Measurements from ENCODE around the gene RHOT1. TPM values are rescaled to one million over a fixed set of nuclear protein-coding genes. Genes with fewer than 3 reads are reported as not detected.
"Not testable (repeated sequence)": the region's sequence is repeated elsewhere in the genome, so short reads cannot be mapped to it uniquely, and the experiment has no call there.

RHOT1 gene
- 31.8 and 53.1 TPM in 2 replicates for total RNA-seq (2014; rRNA removed; shearing (Covaris generic))

- in situ Hi-C loops (cut with HindIII; ENCODE audit: low sequenced_read_pairs), result no loop called here
- DNase-seq (ENCODE audit: low spot score), result peak; percentile 83
Measured at GRCh38 chr17:32142038-32142856, at the start of gene RHOT1. TSS of gene RHOT1 (plus strand) at chr17:32142502. CDS start at chr17:32142693, 191 bp downstream.

GRCh38 chr17:32099686-32100085, 42.6 kb upstream of the RHOT1 start:
- no peak for DNase-seq (ENCODE audit: low spot score)
- in situ Hi-C loops (cut with HindIII; ENCODE audit: low sequenced_read_pairs), result no loop called here

GRCh38 chr17:32100323-32100722, 42.0 kb upstream of the RHOT1 start:
- DNase-seq (ENCODE audit: low spot score); in situ Hi-C loops (cut with HindIII; ENCODE audit: low sequenced_read_pairs): not testable (repeated sequence)

GRCh38 chr17:32100971-32101631, 41.2 kb upstream of the RHOT1 start:
- in situ Hi-C loops (cut with HindIII; ENCODE audit: low sequenced_read_pairs), result no loop called here
- peak; percentile 54 for DNase-seq (ENCODE audit: low spot score)

- DNase-seq (ENCODE audit: low spot score), result no peak
- in situ Hi-C loops (cut with HindIII; ENCODE audit: low sequenced_read_pairs), result no loop called here
Measured at GRCh38 chr17:32102172-32102571, 40.1 kb upstream of the RHOT1 start.

- in situ Hi-C loops (cut with HindIII; ENCODE audit: low sequenced_read_pairs), result no loop called here
- DNase-seq (ENCODE audit: low spot score), result no peak
Measured at GRCh38 chr17:32102646-32103186, 39.6 kb upstream of the RHOT1 start.

GRCh38 chr17:32103476-32104113, 38.7 kb upstream of the RHOT1 start:
- in situ Hi-C loops (cut with HindIII; ENCODE audit: low sequenced_read_pairs), result no loop called here
- DNase-seq (ENCODE audit: low spot score), result peak; percentile 66

GRCh38 chr17:32104158-32104557, 38.1 kb upstream of the RHOT1 start:
- no peak for DNase-seq (ENCODE audit: low spot score)
- in situ Hi-C loops (cut with HindIII; ENCODE audit: low sequenced_read_pairs), result no loop called here

GRCh38 chr17:32106471-32106981, 35.8 kb upstream of the RHOT1 start:
- in situ Hi-C loops (cut with HindIII; ENCODE audit: low sequenced_read_pairs), result not testable (repeated sequence)
- peak; percentile 34 for DNase-seq (ENCODE audit: low spot score)

GRCh38 chr17:32107194-32107593, 35.1 kb upstream of the RHOT1 start:
- in situ Hi-C loops (cut with HindIII; ENCODE audit: low sequenced_read_pairs); DNase-seq (ENCODE audit: low spot score): not testable (repeated sequence)

GRCh38 chr17:32110596-32110995, 31.7 kb upstream of the RHOT1 start:
- no peak for DNase-seq (ENCODE audit: low spot score)

GRCh38 chr17:32111141-32111771, 31.0 kb upstream of the RHOT1 start:
- in situ Hi-C loops (cut with HindIII; ENCODE audit: low sequenced_read_pairs), result no loop called here
- DNase-seq (ENCODE audit: low spot score), result peak; percentile 51

More at GRCh38 chr17:32110596-32110995, 31.7 kb upstream of the RHOT1 start:
- in situ Hi-C loops (cut with HindIII; ENCODE audit: low sequenced_read_pairs), result no loop called here

- in situ Hi-C loops (cut with HindIII; ENCODE audit: low sequenced_read_pairs), result no loop called here
- no peak for DNase-seq (ENCODE audit: low spot score)
Measured at GRCh38 chr17:32112416-32112815, 29.9 kb upstream of the RHOT1 start.

GRCh38 chr17:32114536-32114935, 27.8 kb upstream of the RHOT1 start:
- in situ Hi-C loops (cut with HindIII; ENCODE audit: low sequenced_read_pairs), result no loop called here
- no peak for DNase-seq (ENCODE audit: low spot score)

- in situ Hi-C loops (cut with HindIII; ENCODE audit: low sequenced_read_pairs); DNase-seq (ENCODE audit: low spot score): not testable (repeated sequence)
Measured at GRCh38 chr17:32115546-32115945, 26.8 kb upstream of the RHOT1 start.

GRCh38 chr17:32116937-32117336, 25.4 kb upstream of the RHOT1 start:
- in situ Hi-C loops (cut with HindIII; ENCODE audit: low sequenced_read_pairs), result no loop called here
- no peak for DNase-seq (ENCODE audit: low spot score)

- no peak for DNase-seq (ENCODE audit: low spot score)
- in situ Hi-C loops (cut with HindIII; ENCODE audit: low sequenced_read_pairs), result no loop called here
Measured at GRCh38 chr17:32117399-32117798, 24.9 kb upstream of the RHOT1 start.

- in situ Hi-C loops (cut with HindIII; ENCODE audit: low sequenced_read_pairs); DNase-seq (ENCODE audit: low spot score): not testable (repeated sequence)
Measured at GRCh38 chr17:32118088-32118487, 24.2 kb upstream of the RHOT1 start.

GRCh38 chr17:32118835-32119234, 23.5 kb upstream of the RHOT1 start:
- no peak for DNase-seq (ENCODE audit: low spot score)
- in situ Hi-C loops (cut with HindIII; ENCODE audit: low sequenced_read_pairs), result no loop called here

All from G401 (cell line).